ENCODE results near the gene ERCC2.
"Not testable (repeated sequence)": the region's sequence is repeated elsewhere in the genome, so short reads cannot be mapped to it uniquely, and the experiment has no call there.

The ERCC2 gene

GRCh38 chr19:45339629-45340028 lies 30.7 kb downstream of the ERCC2 start:
- no peak overlapping the region for H2AFZ ChIP-seq (ENCODE audit: low read depth, low read length, severe bottlenecking)
- TF ChIP-seq EZH2phosphoT487 (conservative IDR thresholded peaks at IDR 0.05; ENCODE audit: low read length) (no peak), CTCF (IDR thresholded peaks at IDR 0.05; ENCODE audit: insufficient read depth, low read length, poor library complexity, severe bottlenecking) (no peak)
- H3F3A ChIP-seq (ENCODE audit: insufficient read depth), result no peaks in the 10 kb centered on the region
- no peaks in the 10 kb centered on the region for H4K20me1 ChIP-seq (ENCODE audit: low read depth, low read length)
- no peaks in the 10 kb centered on the region for H3K79me2 ChIP-seq (ENCODE audit: insufficient read depth, low read length)
- H3K4me3 ChIP-seq (ENCODE audit: insufficient read depth, low read length, poor library complexity, severe bottlenecking), result no peak overlapping the region
- H3K27ac ChIP-seq (ENCODE audit: low read depth, low read length), result no peak overlapping the region
- no peaks in the 10 kb centered on the region for H3K27me3 ChIP-seq (ENCODE audit: low read length)
- no peaks in the 10 kb centered on the region for H3K9me3 ChIP-seq (ENCODE audit: insufficient read depth, low read length)
- no peaks in the 10 kb centered on the region for H3K36me3 ChIP-seq (ENCODE audit: low read length)
- H3K9ac ChIP-seq (ENCODE audit: low read length), result no peak overlapping the region
- no peaks in the 10 kb centered on the region for H3K9me2 ChIP-seq (replicated peaks; ENCODE audit: insufficient read depth, low read length)
- no peak overlapping the region for H3K4me2 ChIP-seq (ENCODE audit: low read depth, low read length, poor library complexity, severe bottlenecking)

GRCh38 chr19:45336696-45337251 lies 33.6 kb downstream of the ERCC2 start:
- H3K27ac ChIP-seq (ENCODE audit: low read depth, low read length), result no peak overlapping the region
- TF ChIP-seq CTCF (IDR thresholded peaks at IDR 0.05; ENCODE audit: insufficient read depth, low read length, poor library complexity, severe bottlenecking) (no peak), EZH2phosphoT487 (conservative IDR thresholded peaks at IDR 0.05; ENCODE audit: low read length) (no peak)

GRCh38 chr19:45334881-45335280 lies 35.5 kb downstream of the ERCC2 start:
- H3K9me3 ChIP-seq (ENCODE audit: insufficient read depth, low read length); H2AFZ ChIP-seq (ENCODE audit: low read depth, low read length, severe bottlenecking); H3K4me3 ChIP-seq (ENCODE audit: insufficient read depth, low read length, poor library complexity, severe bottlenecking); H3K27ac ChIP-seq (ENCODE audit: low read depth, low read length); H3K9me2 ChIP-seq (replicated peaks; ENCODE audit: insufficient read depth, low read length); H3K9ac ChIP-seq (ENCODE audit: low read length); H3F3A ChIP-seq (ENCODE audit: insufficient read depth); H3K36me3 ChIP-seq (ENCODE audit: low read length); H4K20me1 ChIP-seq (ENCODE audit: low read depth, low read length); H3K27me3 ChIP-seq (ENCODE audit: low read length); H3K4me2 ChIP-seq (ENCODE audit: low read depth, low read length, poor library complexity, severe bottlenecking); H3K79me2 ChIP-seq (ENCODE audit: insufficient read depth, low read length): not testable (repeated sequence)

More at GRCh38 chr19:45336696-45337251, 33.6 kb downstream of the ERCC2 start:
- Histone ChIP-seq H3F3A (ENCODE audit: insufficient read depth) (no peaks in the 10 kb centered on the region), H3K79me2 (ENCODE audit: insufficient read depth, low read length) (no peaks in the 10 kb centered on the region), H3K9me2 (replicated peaks; ENCODE audit: insufficient read depth, low read length) (no peaks in the 10 kb centered on the region), H3K4me3 (ENCODE audit: insufficient read depth, low read length, poor library complexity, severe bottlenecking) (no peak overlapping the region), H3K27me3 (ENCODE audit: low read length) (no peaks in the 10 kb centered on the region), H2AFZ (ENCODE audit: low read depth, low read length, severe bottlenecking) (no peak overlapping the region), H4K20me1 (ENCODE audit: low read depth, low read length) (no peaks in the 10 kb centered on the region), H3K4me2 (ENCODE audit: low read depth, low read length, poor library complexity, severe bottlenecking) (no peak overlapping the region), H3K9ac (ENCODE audit: low read length) (no peak overlapping the region), H3K36me3 (ENCODE audit: low read length) (no peaks in the 10 kb centered on the region), H3K9me3 (ENCODE audit: insufficient read depth, low read length) (no peaks in the 10 kb centered on the region)

- no peak for TF ChIP-seq EZH2phosphoT487 (conservative IDR thresholded peaks at IDR 0.05; ENCODE audit: low read length)
- no peak for TF ChIP-seq CTCF (IDR thresholded peaks at IDR 0.05; ENCODE audit: insufficient read depth, low read length, poor library complexity, severe bottlenecking)
- H2AFZ ChIP-seq (ENCODE audit: low read depth, low read length, severe bottlenecking), result no peak overlapping the region
These were observed 36.6 kb downstream of the ERCC2 start for GRCh38 chr19:45333609-45334303.

More at GRCh38 chr19:45333609-45334303, 36.6 kb downstream of the ERCC2 start:
- Histone ChIP-seq H4K20me1 (ENCODE audit: low read depth, low read length) (no peaks in the 10 kb centered on the region), H3K79me2 (ENCODE audit: insufficient read depth, low read length) (no peaks in the 10 kb centered on the region), H3K9me2 (replicated peaks; ENCODE audit: insufficient read depth, low read length) (no peaks in the 10 kb centered on the region), H3K36me3 (ENCODE audit: low read length) (no peaks in the 10 kb centered on the region), H3K4me2 (ENCODE audit: low read depth, low read length, poor library complexity, severe bottlenecking) (no peak overlapping the region), H3K27ac (ENCODE audit: low read depth, low read length) (no peak overlapping the region), H3K4me3 (ENCODE audit: insufficient read depth, low read length, poor library complexity, severe bottlenecking) (no peak overlapping the region), H3K27me3 (ENCODE audit: low read length) (no peaks in the 10 kb centered on the region), H3K9ac (ENCODE audit: low read length) (no peak overlapping the region), H3F3A (ENCODE audit: insufficient read depth) (no peaks in the 10 kb centered on the region), H3K9me3 (ENCODE audit: insufficient read depth, low read length) (no peaks in the 10 kb centered on the region)
